Common myeloid progenitor, CD34-positive (primary cell): ENCODE measurements around the gene CORO7.

ENCODE experiments used
- CTCF ChIA-PET: fragments of 350-600 bp; sonication (Branson Sonifier 250); formaldehyde crosslinking; loops from one replicate; lab custom pipeline; 2021; ENCODE audit warnings: antibody characterized with exemption; lab: Charles Lee
- POLR2A ChIA-PET: fragments of 350-600 bp; sonication (Branson Sonifier 250); formaldehyde crosslinking; loops from one replicate; lab custom pipeline; 2021; ENCODE audit warnings: antibody characterized with exemption; lab: Charles Lee
- DNase-seq, 3 donors: peaks; one replicate each; pipeline versions ENCODE4 v3.0.0 to v3.0.0-alpha.2; 2013
- H3K27ac ChIP-seq, 2 experiments: 1 replicate in 1 of 2; 2 replicates in 1 of 2; pipeline ENCODE4 v1.7.0; 2013; ENCODE audit warnings: inconsistent platforms in 2 of 2, low read length in 2 of 2, mild to moderate bottlenecking in 2 of 2, low read depth in 1 of 2, moderate library complexity in 1 of 2; ENCODE audit not compliant: severe bottlenecking in 2 of 2, insufficient read depth in 1 of 2, poor library complexity in 1 of 2
- H3K27me3 ChIP-seq, 5 experiments: replicated peaks in 2 of 5; 1 replicate in 3 of 5; 2 replicates in 2 of 5; pipeline versions ENCODE4 v1.6.1 to v1.7.0; 2013; ENCODE audit warnings: low read length in 4 of 5, mild to moderate bottlenecking in 2 of 5, moderate library complexity in 2 of 5, inconsistent platforms in 1 of 5; ENCODE audit not compliant: insufficient read depth in 5 of 5, control insufficient read depth in 4 of 5
- H3K36me3 ChIP-seq, 4 experiments: 1 replicate in 2 of 4; 2 replicates in 2 of 4; pipeline versions ENCODE4 v1.6.1 to v1.7.0; 2013; ENCODE audit warnings: low read length in 3 of 4, control low read depth in 1 of 4, mild to moderate bottlenecking in 1 of 4; ENCODE audit not compliant: control insufficient read depth in 4 of 4, insufficient read depth in 4 of 4
- H3K4me1 ChIP-seq, 4 experiments: 1 replicate in 3 of 4; 2 replicates in 1 of 4; pipeline versions ENCODE4 v1.6.1 to v1.7.1; 2013; ENCODE audit warnings: low read length in 3 of 4, mild to moderate bottlenecking in 3 of 4, control low read depth in 1 of 4, inconsistent platforms in 1 of 4, moderate library complexity in 1 of 4; ENCODE audit not compliant: control insufficient read depth in 4 of 4, insufficient read depth in 4 of 4; ENCODE audit errors: control extremely low read depth in 1 of 4
- H3K4me3 ChIP-seq, 7 experiments: 1 replicate in 4 of 7; 2 replicates in 3 of 7; pipeline versions ENCODE4 v1.5.1 to v1.7.0; 2013; ENCODE audit warnings: mild to moderate bottlenecking in 7 of 7, low read length in 6 of 7, moderate library complexity in 6 of 7, inconsistent platforms in 2 of 7, low read depth in 2 of 7, control low read depth in 1 of 7; ENCODE audit not compliant: insufficient read depth in 4 of 7, control insufficient read depth in 1 of 7; ENCODE audit errors: extremely low read depth in 1 of 7
- H3K9me3 ChIP-seq, 5 experiments: 1 replicate in 4 of 5; 2 replicates in 1 of 5; pipeline versions ENCODE4 v1.6.1 to v1.7.1; 2013; ENCODE audit warnings: low read length in 4 of 5, mild to moderate bottlenecking in 2 of 5, inconsistent platforms in 1 of 5, low read depth in 1 of 5, moderate library complexity in 1 of 5; ENCODE audit not compliant: control insufficient read depth in 4 of 5, insufficient read depth in 2 of 5; ENCODE audit errors: control extremely low read depth in 1 of 5
- WGBS: methylation state at CpG from one replicate; pipeline ENCODE4 v1.1.5; 2013; ENCODE audit not compliant: insufficient coverage; 5-methylcytosine and 5-hydroxymethylcytosine counted together

CORO7 gene

DNA sequence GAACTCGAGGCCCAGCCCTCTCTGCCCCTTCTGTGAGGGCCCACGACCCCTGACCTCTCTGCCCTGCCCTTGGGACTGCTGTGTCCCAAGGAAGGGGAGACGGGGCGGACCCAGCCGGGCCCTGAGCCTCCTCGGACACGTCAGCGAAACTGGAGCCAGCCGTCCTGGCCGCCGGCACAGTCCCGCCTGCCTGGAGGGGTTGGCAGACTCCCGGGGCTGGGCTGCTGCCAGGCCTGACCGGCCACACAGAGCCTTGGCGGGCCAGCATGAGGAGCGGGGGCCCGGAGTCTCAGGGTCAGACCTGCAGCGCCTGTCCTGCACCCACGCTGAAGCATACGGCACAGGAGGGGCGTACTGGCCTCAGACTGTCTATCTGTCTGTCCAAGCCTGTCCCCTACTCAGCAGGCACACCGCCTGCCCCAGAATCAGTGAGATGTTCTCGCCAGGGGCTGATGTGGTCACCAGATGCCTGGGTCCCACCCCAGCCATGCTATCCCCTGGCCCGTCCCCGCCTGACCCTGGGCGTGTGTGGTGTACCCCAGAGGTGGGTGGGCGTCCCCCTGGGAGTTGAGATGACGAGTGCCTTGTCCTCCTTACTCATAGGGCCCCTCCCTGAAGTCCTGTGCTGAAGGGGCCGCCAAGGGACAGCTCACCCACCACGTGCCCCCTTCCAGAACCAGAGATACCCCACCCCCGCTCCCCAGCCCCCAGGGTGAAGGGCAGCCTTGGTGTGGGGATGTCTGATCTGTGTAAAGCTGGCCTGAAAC lies 40.1 kb downstream of the CORO7 start:
- Histone ChIP-seq H3K36me3 (peaks cover 0 to 27% (median 9%) of the 10 kb centered on the region in 4 experiments), H3K27ac (no peak overlapping the region), H3K9me3 (no peaks in the 10 kb centered on the region), H3K27me3 (peaks cover 0 to 8% (median 0%) of the 10 kb centered on the region in 5 experiments), H3K4me3 (no peak overlapping the region), H3K4me1 (peaks cover 0 to 15% (median 12%) of the 10 kb centered on the region in 4 experiments)
- ChIA-PET POLR2A (no interaction called here), CTCF (interaction anchor here (1.2 to 2.8 kb wide), 3 partner anchors 11 to 26 kb away, joined by 3 to 8 read pairs (median 3); no protein-coding TSS in a partner anchor)
- no peak for DNase-seq
- 97% methylated on average over 25 of the region's 31 CpGs for WGBS

DNA sequence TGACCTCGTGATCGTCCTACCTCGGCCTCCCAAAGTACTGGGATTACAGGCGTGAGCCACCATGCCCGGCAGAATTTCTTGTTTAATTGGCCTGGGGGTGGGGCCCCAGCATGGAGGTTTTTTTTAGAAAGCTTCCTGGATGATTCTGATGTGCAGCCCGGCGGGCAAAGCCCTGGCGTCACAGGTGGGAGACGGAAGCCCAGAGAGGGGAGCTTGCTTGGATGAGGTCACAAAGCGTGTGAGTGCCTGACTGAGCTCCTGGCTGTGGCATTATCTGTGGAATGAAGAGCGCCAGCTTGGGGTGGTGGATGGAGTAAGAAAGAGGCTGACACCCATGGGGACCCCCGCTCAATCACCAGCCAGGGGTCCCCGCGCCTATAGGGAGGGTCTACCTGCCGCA lies 40.7 kb downstream of the CORO7 start:
- Histone ChIP-seq H3K4me1 (peaks cover 0 to 15% (median 12%) of the 10 kb centered on the region in 4 experiments), H3K27ac (no peak overlapping the region), H3K4me3 (no peak overlapping the region), H3K36me3 (peaks cover 0 to 22% (median 5%) of the 10 kb centered on the region in 4 experiments), H3K27me3 (peaks cover 0 to 8% (median 0%) of the 10 kb centered on the region in 5 experiments), H3K9me3 (no peaks in the 10 kb centered on the region)
- DNase-seq, result no peak
- ChIA-PET CTCF (interaction anchor here (1.2 to 2.8 kb wide), 4 partner anchors 11 to 26 kb away, joined by 3 to 8 read pairs (median 4); no protein-coding TSS in a partner anchor), POLR2A (no interaction called here)
- 97% methylated on average over 14 of the region's 15 CpGs for WGBS

DNA sequence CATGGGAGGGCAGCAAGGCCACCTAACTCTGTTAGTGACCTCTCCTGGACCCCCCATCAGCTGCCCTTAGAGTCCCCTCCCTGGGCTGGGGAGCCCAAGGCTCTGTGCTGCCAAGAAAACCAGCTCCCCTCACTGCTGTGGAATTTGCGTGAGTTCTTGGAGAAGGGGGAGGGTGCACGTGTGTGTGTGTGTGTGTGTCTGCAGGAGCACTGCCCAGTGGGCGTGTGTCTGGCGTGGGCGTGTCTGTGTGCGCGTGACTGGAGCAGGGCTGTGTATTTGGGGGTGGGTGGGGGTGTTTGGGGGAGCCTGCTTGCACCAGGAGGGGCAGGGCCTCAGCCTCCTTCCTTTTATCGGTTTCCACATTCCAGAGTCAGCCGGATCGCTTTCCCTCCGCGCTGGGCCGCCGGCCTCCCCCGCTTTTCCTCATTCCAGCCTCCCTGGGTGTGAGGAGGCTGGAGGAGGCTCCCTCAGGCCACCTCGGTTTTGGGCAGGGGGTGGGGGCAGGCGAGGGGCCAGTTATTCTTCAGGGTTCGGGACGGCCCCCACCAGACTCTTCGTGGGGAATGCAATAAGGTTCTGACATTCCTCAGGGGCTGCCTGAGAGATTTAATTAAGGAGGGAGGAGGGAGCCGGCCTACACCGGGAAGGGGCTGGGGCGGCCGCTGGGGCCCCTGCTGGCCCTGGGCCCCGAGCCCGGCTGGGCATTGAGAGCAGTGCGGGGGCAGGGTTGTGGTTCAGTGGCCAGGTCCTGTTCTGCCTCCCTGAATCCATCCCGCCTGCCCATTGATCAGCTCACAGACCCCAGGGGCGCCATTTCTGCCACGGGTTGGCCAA lies 42.3 kb downstream of the CORO7 start:
- Histone ChIP-seq H3K9me3 (no peaks in the 10 kb centered on the region), H3K27me3 (peaks cover 0 to 8% (median 0%) of the 10 kb centered on the region in 5 experiments), H3K4me1 (peaks cover 0 to 15% (median 12%) of the 10 kb centered on the region in 4 experiments), H3K4me3 (no peak overlapping the region), H3K27ac (no peak overlapping the region), H3K36me3 (peaks cover 0 to 16% (median 5%) of the 10 kb centered on the region in 4 experiments)
- CTCF ChIA-PET, result interaction anchor here (0.8 to 2.3 kb wide), 4 partner anchors 17 to 42 kb away, joined by 3 to 10 read pairs (median 4); no protein-coding TSS in a partner anchor
- peak in 2 of 3 donors; percentile 17 to 35 for DNase-seq
- POLR2A ChIA-PET, result no interaction called here
- WGBS, result 93% methylated on average over 15 of the region's 30 CpGs

DNA sequence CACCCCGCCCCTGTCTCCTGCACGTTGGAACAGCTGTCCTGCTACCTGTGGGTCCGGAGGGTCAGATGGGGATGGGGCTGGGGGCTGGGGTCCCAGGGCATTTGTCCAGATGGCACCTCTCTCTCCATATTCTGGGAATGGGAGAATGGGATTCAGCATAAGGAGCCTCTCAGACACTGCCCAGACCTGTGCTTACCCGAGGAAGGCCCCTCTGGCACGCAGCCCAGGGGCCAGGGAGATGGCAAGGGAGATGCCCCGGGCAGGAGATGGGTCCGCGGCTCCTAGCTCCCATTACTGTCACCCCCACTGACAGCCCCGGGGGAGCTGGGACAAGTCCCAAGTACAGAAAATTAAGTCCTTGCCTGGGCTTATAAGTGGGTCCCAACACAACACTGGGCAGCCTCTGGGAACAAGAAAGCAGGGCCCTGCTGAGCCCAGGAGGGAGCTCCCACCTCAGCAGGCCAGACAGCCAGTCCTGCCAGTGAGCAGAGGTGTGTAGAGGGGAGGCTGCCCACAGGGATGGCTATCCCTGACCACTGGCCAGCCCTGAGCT lies 43.0 kb downstream of the CORO7 start:
- Histone ChIP-seq H3K27ac (no peak overlapping the region), H3K4me1 (peaks cover 0 to 15% (median 12%) of the 10 kb centered on the region in 4 experiments)

DNA sequence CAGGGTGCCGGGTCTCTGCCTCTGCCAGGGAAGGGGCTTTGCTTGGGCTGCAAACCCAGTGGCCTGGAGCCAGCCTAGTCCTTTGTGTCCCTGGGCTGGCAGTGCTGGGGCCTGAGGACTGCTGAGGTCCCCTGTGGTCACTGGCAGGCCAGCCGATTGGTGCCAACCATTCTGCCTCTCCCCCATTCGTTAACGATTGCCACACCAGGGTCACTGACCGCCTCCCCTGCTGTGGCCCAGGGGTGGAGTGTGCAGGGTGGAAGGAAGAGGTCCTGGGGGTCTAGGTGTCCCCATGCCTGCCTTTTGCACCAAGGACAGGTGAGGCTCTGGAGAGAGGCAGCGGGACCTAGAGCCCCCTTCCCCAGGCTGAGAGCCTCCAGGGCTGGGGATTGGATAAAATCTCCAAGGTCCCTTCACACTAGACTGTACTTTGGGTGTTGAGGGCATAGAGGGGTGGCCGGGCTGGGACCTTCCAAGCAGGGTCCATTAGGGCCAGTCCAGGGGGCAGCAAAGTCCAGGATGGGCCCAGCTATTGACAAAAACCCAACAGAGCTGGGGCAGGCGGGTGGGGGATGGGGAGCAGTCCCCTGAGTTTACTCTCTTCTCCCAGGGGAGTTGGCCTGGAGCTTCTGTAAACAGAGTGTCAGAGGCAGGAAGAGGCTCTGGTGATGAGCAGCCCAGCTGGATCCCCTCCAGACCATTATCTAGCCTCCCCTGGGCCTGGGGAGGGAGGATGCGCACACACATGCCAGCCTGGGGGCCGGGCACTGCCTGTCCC lies 43.6 kb downstream of the CORO7 start:
- ChIA-PET POLR2A (no interaction called here), CTCF (interaction anchor here (1.0 to 2.3 kb wide), 2 partner anchors 30 to 31 kb away, joined by 3 to 10 read pairs; no protein-coding TSS in a partner anchor)
- H3K4me1 ChIP-seq, result peaks cover 0 to 15% (median 12%) of the 10 kb centered on the region in 4 experiments
- no peaks in the 10 kb centered on the region for H3K9me3 ChIP-seq
- H3K27ac ChIP-seq, result no peak overlapping the region
- no peak for DNase-seq
- peaks cover 0 to 8% (median 0%) of the 10 kb centered on the region in 5 experiments for H3K27me3 ChIP-seq
- H3K36me3 ChIP-seq, result peaks cover 0 to 18% (median 4%) of the 10 kb centered on the region in 4 experiments
- WGBS, result 92% methylated on average over 5 of the region's 10 CpGs
- H3K4me3 ChIP-seq, result peak overlapping the region in 3 of 7 experiments; percentile 52 to 68 (median 60)

More for the DNA sequence above, 43.0 kb downstream of the CORO7 start:
- POLR2A ChIA-PET, result no interaction called here
- Histone ChIP-seq H3K4me3 (no peak overlapping the region), H3K9me3 (no peaks in the 10 kb centered on the region), H3K36me3 (peaks cover 0 to 18% (median 4%) of the 10 kb centered on the region in 4 experiments), H3K27me3 (peaks cover 0 to 8% (median 0%) of the 10 kb centered on the region in 5 experiments)
- CTCF ChIA-PET, result interaction anchor here (1.0 to 2.3 kb wide), 2 partner anchors 29 to 31 kb away, joined by 3 to 10 read pairs; no protein-coding TSS in a partner anchor
- WGBS, result 81% methylated on average over 7 of the region's 9 CpGs
- no peak for DNase-seq

DNA sequence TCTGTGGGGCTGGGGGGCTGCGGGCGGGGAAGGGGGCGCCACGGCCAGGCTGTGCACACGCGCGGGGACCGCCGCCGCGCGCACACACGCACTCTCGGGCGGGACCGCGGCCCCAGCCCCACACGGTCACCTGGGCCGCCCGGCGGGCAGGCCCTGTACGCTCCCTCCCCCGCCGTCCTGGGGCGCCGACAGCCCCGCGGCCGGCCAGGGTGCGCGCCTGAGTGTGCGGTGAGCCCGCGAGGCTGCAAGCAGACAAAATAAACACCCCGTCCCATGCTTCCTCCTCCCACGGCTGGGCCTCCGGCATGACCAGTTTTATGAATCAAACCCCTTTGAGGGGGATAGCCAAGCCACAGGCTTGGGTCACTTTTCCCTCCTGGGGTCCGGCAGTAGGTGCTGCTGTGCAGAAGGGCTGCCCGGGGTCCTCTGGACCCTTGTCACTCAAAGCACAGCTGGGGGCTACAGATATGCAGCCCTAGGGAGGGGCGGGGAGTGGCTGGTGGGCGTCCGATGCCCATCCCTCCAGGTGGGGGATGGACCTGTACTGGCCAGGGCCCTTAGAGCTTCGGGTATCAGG lies 44.3 kb downstream of the CORO7 start:
- H3K27me3 ChIP-seq, result peaks cover 0 to 8% (median 0%) of the 10 kb centered on the region in 5 experiments
- no peaks in the 10 kb centered on the region for H3K9me3 ChIP-seq
- peak overlapping the region; percentile 24 to 68 (median 52) for H3K4me3 ChIP-seq
- H3K27ac ChIP-seq, result no peak overlapping the region
- H3K4me1 ChIP-seq, result peaks cover 0 to 15% (median 12%) of the 10 kb centered on the region in 4 experiments
- peaks cover 0 to 20% (median 8%) of the 10 kb centered on the region in 4 experiments for H3K36me3 ChIP-seq
- WGBS, result 10% methylated on average over 23 of the region's 43 CpGs
- ChIA-PET POLR2A (interaction anchor here (0.5 kb wide), 1 partner anchor 71 kb away, joined by 3 read pairs; no protein-coding TSS in a partner anchor), CTCF (interaction anchor here (2.3 kb wide), 1 partner anchor 31 kb away, joined by 10 read pairs; no protein-coding TSS in a partner anchor)
- DNase-seq, result peak; percentile 18 to 54 (median 51)
